HUES6 (cell line): ENCODE measurements around the gene RALGPS1.

Source experiments
- H3K27ac ChIP-seq: 2 replicates; pipeline ENCODE4 v1.7.0; 2013; ENCODE audit warnings: low read depth, mild to moderate bottlenecking, low read length, inconsistent platforms
- H3K27me3 ChIP-seq: 2 replicates; pipeline ENCODE4 v1.6.1; 2013; ENCODE audit warnings: low read length; ENCODE audit not compliant: control insufficient read depth, insufficient read depth
- H3K36me3 ChIP-seq: 2 replicates; pipeline ENCODE4 v1.6.1; 2013; ENCODE audit warnings: low read length; ENCODE audit not compliant: control insufficient read depth, insufficient read depth
- H3K4me1 ChIP-seq: 2 replicates; pipeline ENCODE4 v1.6.1; 2013; ENCODE audit warnings: low read length; ENCODE audit not compliant: control insufficient read depth, insufficient read depth
- H3K4me3 ChIP-seq: 2 replicates; pipeline ENCODE4 v1.5.1; 2013; ENCODE audit warnings: low read depth, low read length
- H3K9ac ChIP-seq: one replicate; pipeline ENCODE4 v1.6.1; 2013; ENCODE audit warnings: mild to moderate bottlenecking, low read length
- H3K9me3 ChIP-seq: 2 replicates; pipeline ENCODE4 v1.6.1; 2013; ENCODE audit warnings: low read depth, low read length; ENCODE audit not compliant: control insufficient read depth, insufficient read depth

RALGPS1 gene

DNA sequence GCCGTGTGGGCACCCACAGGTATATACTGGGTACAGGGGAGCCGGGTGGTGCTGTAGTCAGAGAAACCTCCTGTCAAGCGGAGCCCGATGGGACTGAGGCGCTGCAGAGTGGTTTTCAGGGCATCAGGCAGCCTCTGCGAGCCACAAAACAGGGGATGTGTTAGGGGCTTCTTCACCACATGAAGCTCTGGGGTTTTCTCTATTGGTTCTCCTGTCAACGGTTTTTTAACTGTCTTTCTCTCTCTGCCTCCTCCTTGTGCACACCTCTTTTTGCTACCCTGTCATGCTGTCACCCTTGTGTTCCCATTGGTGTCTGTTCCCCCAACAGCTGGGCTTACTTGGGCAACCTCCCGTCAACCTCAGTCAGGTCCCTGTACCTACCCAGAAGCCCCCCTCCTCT lies 19.9 kb downstream of the RALGPS1 start:
- Histone ChIP-seq H3K9ac (no peak overlapping the region), H3K9me3 (0 out of 2 replicates have a peak, but pooled peaks cover 2% of the 10 kb centered on the region), H3K27me3 (no peaks in the 10 kb centered on the region), H3K27ac (no peak overlapping the region), H3K4me3 (no peak overlapping the region), H3K4me1 (peaks cover 7% of the 10 kb centered on the region), H3K36me3 (no peaks in the 10 kb centered on the region)

DNA sequence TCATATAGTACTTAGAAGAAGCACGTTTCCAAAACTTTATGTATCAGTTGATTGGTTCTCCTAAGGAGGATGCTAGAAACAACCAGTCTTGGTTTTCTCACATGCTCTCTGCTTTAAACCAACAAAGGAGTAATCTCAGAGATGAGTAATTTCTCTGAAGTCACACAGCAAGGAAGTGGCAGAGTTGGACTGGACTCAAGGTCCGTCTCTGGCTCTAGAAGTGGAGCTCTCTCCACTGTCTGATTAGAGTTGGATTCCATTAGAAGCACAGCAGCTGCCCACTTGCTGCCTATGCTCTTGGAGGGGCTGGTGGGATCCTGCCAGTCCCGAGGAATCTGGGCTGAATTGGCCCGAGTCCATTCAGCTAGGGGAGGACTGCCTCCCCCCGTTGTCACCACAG lies 21.0 kb downstream of the RALGPS1 start:
- H3K27me3 ChIP-seq = no peaks in the 10 kb centered on the region
- 0 out of 2 replicates have a peak, but pooled peaks cover 2% of the 10 kb centered on the region for H3K9me3 ChIP-seq
- H3K36me3 ChIP-seq = no peaks in the 10 kb centered on the region
- H3K27ac ChIP-seq = no peak overlapping the region
- H3K4me3 ChIP-seq = no peak overlapping the region
- no peak overlapping the region for H3K9ac ChIP-seq
- peaks cover 7% of the 10 kb centered on the region for H3K4me1 ChIP-seq

GRCh38 chr9:126937444-126937843 lies 22.9 kb downstream of the RALGPS1 start:
- 0 out of 2 replicates have a peak, but pooled peaks cover 2% of the 10 kb centered on the region for H3K9me3 ChIP-seq
- H3K27ac ChIP-seq = no peak overlapping the region
- H3K4me1 ChIP-seq = peaks cover 7% of the 10 kb centered on the region
- H3K9ac ChIP-seq = no peak overlapping the region
- no peaks in the 10 kb centered on the region for H3K27me3 ChIP-seq
- H3K36me3 ChIP-seq = no peaks in the 10 kb centered on the region
- no peak overlapping the region for H3K4me3 ChIP-seq

DNA sequence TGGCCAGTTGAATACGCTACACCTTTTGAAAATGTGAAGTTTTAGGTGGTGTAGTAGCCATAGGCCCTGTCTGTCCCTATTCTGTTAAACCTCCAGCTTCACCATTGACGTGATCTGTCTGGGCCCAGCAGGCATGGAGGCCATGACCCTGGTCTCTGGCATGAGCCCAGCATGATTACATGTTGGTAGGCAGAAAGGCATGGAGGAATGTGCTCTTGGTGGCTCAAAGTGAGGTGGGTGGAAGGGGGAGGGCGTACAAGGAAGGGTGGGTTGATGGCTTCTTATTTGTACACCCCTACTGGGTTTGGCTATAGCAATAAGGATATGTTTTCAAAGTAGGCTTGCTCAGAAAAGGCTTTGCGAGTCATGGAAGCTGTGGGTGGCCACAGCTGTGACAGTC lies 23.7 kb downstream of the RALGPS1 start:
- H3K36me3 ChIP-seq = no peaks in the 10 kb centered on the region
- no peak overlapping the region for H3K4me3 ChIP-seq
- H3K4me1 ChIP-seq = peaks cover under 1% of the 10 kb centered on the region
- H3K9ac ChIP-seq = no peak overlapping the region
- 0 out of 2 replicates have a peak, but pooled peaks cover 2% of the 10 kb centered on the region for H3K9me3 ChIP-seq
- H3K27me3 ChIP-seq = no peaks in the 10 kb centered on the region
- no peak overlapping the region for H3K27ac ChIP-seq

DNA sequence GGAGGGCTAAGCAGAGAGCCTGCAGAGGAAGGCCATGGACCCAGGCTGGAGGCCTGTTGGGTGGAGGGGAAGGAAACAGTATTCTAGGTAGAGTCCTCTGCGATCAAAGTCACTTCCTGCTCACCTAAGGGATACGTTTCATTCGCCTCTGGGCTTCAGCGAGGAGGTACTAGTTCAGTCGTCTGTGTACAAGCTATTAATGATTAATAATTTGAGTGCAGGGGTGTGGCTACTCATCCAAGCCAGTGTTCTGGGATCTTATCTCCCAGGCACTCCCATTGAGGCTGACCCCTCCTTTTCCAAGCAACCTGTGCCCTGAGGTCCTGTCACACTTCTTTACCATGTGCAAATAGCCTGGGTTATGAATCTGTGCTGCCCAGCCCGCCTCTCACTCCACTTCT lies 25.2 kb downstream of the RALGPS1 start:
- Histone ChIP-seq H3K27ac (no peak overlapping the region), H3K4me1 (no peaks in the 10 kb centered on the region), H3K9ac (no peak overlapping the region), H3K36me3 (no peaks in the 10 kb centered on the region), H3K9me3 (0 out of 2 replicates have a peak, but pooled peaks cover 2% of the 10 kb centered on the region), H3K27me3 (no peaks in the 10 kb centered on the region), H3K4me3 (no peak overlapping the region)

- no peaks in the 10 kb centered on the region; the same call in 1 of the 2 replicates for H3K4me1 ChIP-seq
- no peaks in the 10 kb centered on the region for H3K27me3 ChIP-seq
- H3K9ac ChIP-seq = no peak overlapping the region
- H3K36me3 ChIP-seq = no peaks in the 10 kb centered on the region
- no peaks in the 10 kb centered on the region for H3K9me3 ChIP-seq
- no peak overlapping the region for H3K27ac ChIP-seq
- no peak overlapping the region for H3K4me3 ChIP-seq
Observed at GRCh38 chr9:126942399-126942798, 27.8 kb downstream of the RALGPS1 start.

DNA sequence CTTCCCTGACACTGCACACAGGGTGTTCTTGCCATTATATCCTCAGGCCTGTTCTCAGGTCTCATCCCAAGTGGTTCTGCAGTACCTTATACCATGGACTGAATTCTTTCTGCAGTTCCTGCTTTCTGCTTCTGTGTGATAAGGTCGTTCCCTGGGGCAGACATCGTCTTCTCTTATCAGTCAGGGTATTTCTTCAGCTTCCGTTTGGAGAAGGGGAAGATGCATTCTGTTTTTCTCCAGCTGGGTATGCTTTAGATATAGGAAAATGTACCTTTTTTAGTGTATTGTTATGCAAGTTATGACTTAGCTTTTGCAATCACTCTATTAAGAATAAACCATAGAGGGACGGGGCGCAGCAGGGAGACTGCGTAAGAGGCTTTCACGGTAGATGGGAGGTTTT lies 31.1 kb downstream of the RALGPS1 start:
- H3K9ac ChIP-seq = no peak overlapping the region
- H3K27ac ChIP-seq = no peak overlapping the region
- H3K4me3 ChIP-seq = no peak overlapping the region
- H3K27me3 ChIP-seq = no peaks in the 10 kb centered on the region
- H3K36me3 ChIP-seq = no peaks in the 10 kb centered on the region
- no peaks in the 10 kb centered on the region; the same call in 1 of the 2 replicates for H3K4me1 ChIP-seq
- no peaks in the 10 kb centered on the region for H3K9me3 ChIP-seq

DNA sequence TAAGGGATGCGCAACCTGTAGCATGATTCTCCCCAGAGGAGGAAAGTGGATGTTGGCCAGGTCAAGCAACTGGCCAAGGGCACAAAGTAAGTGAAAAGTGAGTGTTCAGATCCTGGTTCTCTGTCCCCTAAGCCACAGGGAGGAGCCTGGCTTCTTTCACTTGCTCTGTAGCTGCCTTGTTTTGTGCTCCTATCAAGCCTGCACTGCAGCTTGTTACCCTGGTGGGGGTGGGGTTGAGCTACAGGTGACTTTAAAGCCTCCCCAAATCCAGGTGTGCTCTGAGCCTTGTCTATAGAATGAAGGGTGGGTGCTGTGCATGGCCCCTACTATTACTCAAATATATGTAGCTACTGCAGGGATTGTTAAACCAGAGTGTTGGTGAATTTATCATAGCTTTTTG lies 32.9 kb downstream of the RALGPS1 start:
- Histone ChIP-seq H3K4me3 (no peak overlapping the region), H3K4me1 (no peaks in the 10 kb centered on the region; the same call in 1 of the 2 replicates), H3K27me3 (no peaks in the 10 kb centered on the region), H3K36me3 (no peaks in the 10 kb centered on the region), H3K9me3 (no peaks in the 10 kb centered on the region), H3K27ac (no peak overlapping the region), H3K9ac (no peak overlapping the region)

DNA sequence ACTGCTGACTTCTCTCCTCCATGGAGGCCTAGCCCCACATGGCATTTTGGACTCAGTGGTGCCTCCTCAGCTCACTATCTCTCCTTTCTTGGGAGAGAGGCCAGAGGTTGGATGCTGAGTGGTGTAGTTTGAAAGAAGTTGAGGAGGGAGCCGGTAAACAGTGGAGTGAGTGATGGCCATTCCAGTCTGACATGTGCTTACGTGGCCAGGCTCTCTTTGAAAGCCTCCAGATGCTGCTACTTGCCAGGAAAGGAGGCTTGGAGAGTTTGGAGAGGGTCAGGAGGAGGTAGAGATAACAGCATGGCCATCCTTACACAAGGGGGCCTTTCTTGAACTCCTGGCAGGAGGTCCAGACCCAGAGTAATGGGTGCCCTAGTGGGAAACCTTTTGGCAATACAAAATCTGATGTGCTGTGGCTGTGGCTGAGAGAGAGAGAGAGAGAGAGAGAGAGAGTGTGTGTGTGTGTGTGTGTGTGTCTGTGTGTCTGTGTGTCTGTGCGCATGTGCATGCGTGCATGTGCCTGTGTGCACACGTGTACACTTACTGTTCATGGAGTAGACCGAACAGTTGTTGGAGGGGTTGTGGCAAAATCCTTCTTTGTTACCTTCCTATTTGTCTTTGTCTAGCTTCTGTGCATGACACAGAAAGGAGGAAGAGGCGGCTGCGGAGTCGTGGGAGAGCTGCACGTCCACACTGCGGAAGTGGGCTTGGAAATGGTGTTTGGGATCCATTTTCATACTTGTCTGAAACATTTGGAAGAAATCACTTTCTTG lies 37.8 kb downstream of the RALGPS1 start:
- Histone ChIP-seq H3K9ac (no peak overlapping the region), H3K27me3 (no peaks in the 10 kb centered on the region), H3K27ac (no peak overlapping the region), H3K9me3 (no peaks in the 10 kb centered on the region), H3K36me3 (no peaks in the 10 kb centered on the region), H3K4me1 (peaks cover 9% of the 10 kb centered on the region), H3K4me3 (no peak overlapping the region)

DNA sequence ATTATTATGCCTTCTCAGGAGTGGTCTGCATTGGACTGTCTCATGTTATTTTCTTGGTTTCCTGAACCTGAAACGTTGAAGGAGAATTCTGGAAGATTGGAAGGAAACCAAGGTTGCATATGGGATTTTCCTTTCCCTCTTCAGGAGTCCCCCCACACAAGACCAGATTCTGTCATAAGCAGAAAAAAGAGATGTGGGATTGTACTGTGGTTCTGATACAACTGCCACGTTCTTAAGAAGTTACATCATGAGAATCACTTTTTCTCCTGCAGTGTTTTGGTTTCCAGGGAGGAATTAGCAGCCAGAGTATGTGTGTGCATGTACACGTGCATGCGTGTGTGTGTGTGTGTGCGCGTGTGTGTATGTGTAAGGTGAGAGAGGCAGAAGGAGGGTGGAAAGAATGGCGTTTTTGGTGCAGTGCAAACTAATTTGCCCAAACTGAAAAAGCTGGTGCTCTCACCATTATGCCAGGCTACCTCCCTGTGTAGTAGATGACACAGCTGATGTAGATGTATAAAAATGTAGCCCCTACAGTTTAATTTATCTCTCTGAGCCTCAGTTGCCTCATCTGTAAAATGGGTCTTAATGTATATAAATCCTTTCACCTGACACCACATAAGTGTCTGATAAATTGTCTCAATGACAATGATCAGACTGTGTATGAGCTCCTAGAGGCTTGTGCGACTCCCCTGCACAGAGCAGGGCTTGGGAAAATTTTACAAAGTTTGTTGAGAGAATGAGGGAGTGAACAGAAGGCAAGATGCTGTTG lies 38.6 kb downstream of the RALGPS1 start:
- no peaks in the 10 kb centered on the region for H3K9me3 ChIP-seq
- H3K4me3 ChIP-seq = no peak overlapping the region
- no peaks in the 10 kb centered on the region for H3K27me3 ChIP-seq
- no peak overlapping the region for H3K9ac ChIP-seq
- no peak overlapping the region for H3K27ac ChIP-seq
- peaks cover 9% of the 10 kb centered on the region; the same call in 1 of the 2 replicates for H3K4me1 ChIP-seq
- no peaks in the 10 kb centered on the region for H3K36me3 ChIP-seq

GRCh38 chr9:126955811-126956210 lies 41.2 kb downstream of the RALGPS1 start:
- Histone ChIP-seq H3K27ac (no peak overlapping the region), H3K4me1 (peaks cover 9% of the 10 kb centered on the region; the same call in 1 of the 2 replicates), H3K27me3 (no peaks in the 10 kb centered on the region; the same call in 1 of the 2 replicates), H3K36me3 (no peaks in the 10 kb centered on the region), H3K9me3 (no peaks in the 10 kb centered on the region), H3K9ac (no peak overlapping the region), H3K4me3 (no peak overlapping the region)
